GM13977 (cell line): Measurements from ENCODE around the gene CCDC138.

Experiments used
- DNase-seq: peaks from one replicate; pipeline ENCODE4 v3.0.0; 2012; ENCODE audit warnings: low spot score
- in situ Hi-C: fragments of 300-500 bp; cut with MboI; formaldehyde crosslinking; loops from one replicate; pipeline ENCODE4 v1.12.0; 2022; ENCODE audit warnings: low sequenced_read_pairs, low pct_unique_long_range_greater_than_20kb, mixed read lengths, inconsistent platforms; ENCODE audit not compliant: unreplicated experiment
- TF ChIP-seq, protein P1 (sequence below): IDR thresholded peaks from 2 replicates; pipeline ENCODE4 v1.5.1; 2012; ENCODE audit warnings: mild to moderate bottlenecking, control low read depth; ENCODE audit not compliant: insufficient read depth; ENCODE audit errors: extremely low read depth, missing control alignments

CCDC138 gene

DNA sequence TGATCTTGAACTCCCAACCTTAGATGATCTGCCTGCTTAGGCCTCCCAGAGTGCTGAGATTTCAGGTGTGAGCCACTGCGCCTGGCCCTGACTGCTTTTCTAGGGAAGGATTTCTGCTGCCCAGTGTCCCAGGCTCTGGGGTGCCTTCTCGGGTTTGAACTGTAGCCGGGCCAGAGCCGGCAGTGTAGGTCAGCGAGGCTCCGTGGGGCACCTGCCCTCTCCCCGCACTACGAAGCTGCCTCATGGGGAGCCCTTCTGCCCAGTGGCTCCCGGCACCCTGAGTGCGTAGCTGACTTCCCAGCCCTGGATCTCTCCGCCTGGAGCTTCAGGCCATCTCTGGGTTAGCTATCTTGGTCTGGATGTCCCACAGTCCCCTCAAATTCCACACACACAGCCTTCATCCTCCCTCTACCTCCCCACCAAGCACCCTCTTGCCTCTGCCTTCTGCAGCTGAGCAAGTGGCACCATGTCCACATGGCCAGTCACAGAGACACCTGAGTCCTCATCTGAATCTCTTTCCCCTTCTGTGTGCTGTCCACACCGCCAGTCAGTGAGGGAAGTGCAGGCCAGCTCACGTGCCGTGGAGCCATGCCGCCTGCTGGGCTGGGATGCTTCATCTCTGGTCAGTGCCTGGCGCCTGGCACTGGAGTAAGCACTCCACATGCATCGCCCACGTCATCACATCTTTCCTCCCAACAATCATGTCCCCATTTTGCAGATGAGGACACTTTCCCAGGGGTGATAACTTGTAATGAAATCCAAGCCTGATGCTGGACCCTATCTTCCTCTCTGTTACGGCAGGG, 133.2 kb downstream of the CCDC138 start:
- no peak for DNase-seq
- TF ChIP-seq, protein P1, sequence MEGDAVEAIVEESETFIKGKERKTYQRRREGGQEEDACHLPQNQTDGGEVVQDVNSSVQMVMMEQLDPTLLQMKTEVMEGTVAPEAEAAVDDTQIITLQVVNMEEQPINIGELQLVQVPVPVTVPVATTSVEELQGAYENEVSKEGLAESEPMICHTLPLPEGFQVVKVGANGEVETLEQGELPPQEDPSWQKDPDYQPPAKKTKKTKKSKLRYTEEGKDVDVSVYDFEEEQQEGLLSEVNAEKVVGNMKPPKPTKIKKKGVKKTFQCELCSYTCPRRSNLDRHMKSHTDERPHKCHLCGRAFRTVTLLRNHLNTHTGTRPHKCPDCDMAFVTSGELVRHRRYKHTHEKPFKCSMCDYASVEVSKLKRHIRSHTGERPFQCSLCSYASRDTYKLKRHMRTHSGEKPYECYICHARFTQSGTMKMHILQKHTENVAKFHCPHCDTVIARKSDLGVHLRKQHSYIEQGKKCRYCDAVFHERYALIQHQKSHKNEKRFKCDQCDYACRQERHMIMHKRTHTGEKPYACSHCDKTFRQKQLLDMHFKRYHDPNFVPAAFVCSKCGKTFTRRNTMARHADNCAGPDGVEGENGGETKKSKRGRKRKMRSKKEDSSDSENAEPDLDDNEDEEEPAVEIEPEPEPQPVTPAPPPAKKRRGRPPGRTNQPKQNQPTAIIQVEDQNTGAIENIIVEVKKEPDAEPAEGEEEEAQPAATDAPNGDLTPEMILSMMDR = no peak
- in situ Hi-C loops = no loop called here

DNA sequence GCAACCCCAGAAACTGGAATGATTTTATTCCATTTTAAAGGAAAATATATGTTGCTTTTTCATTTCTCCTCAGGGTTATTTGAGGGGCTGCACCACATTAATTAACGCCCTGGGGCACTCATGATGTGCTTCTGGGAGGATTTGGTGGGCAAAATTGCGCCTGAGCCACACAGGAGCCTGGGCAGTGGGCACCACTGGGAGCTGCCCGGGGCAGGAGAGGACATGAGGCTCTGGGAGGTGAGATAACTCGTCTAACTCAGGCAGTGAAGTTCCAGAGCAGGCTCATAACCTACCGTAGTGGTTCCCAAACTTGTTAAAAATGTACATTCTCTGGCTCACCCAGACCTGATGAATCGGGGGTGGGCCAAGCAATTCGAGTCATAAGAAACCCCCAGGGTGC, 134.1 kb downstream of the CCDC138 start:
- DNase-seq = no peak
- in situ Hi-C loops = no loop called here
- TF ChIP-seq, protein P1 = no peak

DNA sequence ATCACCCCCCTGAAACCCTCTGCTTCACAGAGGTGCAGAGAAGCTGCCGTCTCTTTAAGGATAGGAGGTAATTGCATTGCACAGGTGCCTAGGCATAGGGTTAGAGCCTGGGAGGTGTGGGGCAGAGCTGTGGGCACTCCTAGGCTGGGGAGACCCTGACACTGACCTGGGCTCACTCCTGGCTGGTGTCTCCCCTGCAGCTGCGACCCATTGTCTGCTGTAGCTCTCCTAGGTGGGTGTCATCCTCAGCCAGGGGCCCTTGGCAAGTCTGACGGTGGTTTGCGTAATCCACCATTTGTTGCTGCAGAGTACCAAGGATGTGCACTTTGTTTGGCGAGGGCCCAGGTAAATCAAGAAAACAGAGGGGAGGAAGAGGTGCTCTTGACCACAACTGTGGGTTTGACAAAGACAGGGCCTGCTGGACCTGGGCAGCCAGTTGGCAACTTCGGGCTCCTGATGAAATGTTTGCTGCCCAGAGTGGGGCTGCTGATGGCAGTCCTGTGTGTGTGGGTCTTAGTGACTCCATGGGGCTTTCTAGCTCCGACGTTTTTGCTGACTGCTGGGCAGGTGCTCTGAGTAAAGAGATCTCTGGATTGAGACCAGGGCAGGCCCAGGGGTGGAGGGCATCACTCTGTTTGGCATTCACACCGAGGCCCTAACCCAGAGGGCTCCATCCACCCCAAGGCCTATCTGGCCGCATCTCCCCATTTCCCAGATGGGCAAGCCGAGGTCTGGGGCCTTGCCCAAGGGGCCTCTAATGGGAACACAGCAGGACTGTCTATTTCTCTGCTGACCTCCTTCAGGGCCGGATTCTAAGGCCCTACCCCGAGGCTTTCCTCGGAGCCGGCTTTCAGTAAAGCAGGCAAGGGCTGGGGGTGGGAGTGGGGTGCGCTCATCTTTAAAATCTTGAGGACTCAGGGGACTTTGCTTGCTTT, 134.8 kb downstream of the CCDC138 start:
- in situ Hi-C loops = no loop called here
- TF ChIP-seq, protein P1 = no peak
- DNase-seq = no peak

DNA sequence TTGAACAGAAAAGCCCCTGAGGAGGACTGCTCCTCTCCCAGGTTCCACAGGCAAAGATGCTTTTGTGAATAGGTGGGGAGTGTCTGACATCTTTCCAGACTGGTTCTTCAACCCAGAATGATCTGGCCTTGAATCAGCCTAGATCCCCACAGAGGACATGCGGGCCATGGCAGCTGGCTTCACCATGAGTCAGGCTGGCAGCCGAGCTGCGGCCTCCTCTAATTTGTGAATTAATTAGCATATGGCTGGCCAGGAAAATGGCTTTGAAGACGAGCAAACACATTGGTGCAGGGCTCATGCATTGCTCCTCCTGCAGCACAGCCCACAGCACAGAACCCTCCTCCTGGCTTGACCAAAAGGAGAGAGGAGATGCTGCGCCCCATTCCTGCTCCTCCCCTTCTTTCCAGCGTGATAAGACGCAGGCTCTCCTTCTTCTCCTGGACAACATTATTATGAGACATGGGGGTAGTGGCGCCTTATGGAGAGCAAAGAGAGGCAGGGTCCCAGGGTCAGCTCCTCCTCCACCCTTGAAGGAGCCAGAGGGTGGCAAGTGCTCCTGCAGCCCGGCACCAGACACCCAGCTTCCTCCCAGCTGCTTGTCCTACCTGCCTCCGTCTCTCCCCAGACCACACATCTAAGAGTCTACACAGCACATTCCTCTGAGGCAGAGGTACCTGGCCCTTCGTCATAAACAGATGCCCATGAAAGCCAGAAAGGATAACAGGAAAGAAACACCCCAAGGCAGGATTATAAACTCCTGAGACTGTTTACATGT, 135.8 kb downstream of the CCDC138 start:
- TF ChIP-seq, protein P1 = no peak
- DNase-seq = no peak
- in situ Hi-C loops = no loop called here

DNA sequence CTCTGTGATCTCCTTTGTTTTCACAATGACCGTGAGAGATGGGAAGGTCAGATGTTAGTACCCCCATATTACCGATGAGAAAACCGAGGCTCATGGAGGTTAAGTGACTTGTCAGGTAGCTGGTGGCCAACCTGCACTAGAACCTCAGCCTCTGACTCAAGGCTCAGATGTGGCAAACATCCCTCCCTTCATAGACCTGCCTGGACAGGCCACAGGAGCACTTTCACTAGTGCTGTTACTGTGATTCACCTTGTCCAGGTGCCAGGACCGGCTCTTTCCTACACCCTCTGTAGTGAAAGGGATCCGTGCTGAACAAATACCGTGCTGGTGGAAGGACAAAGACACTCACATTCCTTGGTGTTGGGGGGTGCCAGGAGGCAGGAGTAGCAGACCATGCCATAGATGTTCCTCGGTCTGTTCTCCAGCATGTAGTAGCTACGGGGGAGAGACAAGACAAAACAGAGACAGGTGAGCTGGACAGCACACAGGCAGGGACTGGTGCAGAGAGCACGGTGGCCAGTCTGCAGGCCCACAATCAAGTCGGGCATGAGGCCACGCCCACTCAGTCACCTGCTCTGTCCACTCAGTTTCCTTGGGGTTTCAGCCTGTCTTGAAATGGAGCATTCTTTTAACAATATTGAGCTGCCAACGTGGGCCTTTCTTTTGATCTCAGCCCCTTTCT, 136.6 kb downstream of the CCDC138 start:
- DNase-seq = no peak
- in situ Hi-C loops = no loop called here

More for the DNA sequence above, 136.6 kb downstream of the CCDC138 start:
- TF ChIP-seq, protein P1 = no peak
